Activated CD4-positive, CD25-positive, alpha-beta regulatory T cell (primary cell): ENCODE data around the gene NOP53.
"Not testable (repeated sequence)": the region's sequence is repeated elsewhere in the genome, so short reads cannot be mapped to it uniquely, and the experiment has no call there.

Source experiments
- DNase-seq, 4 experiments: peaks; one replicate each; lab custom pipeline; 2025; lab: John Stamatoyannopoulos, UW

Gene NOP53

DNA sequence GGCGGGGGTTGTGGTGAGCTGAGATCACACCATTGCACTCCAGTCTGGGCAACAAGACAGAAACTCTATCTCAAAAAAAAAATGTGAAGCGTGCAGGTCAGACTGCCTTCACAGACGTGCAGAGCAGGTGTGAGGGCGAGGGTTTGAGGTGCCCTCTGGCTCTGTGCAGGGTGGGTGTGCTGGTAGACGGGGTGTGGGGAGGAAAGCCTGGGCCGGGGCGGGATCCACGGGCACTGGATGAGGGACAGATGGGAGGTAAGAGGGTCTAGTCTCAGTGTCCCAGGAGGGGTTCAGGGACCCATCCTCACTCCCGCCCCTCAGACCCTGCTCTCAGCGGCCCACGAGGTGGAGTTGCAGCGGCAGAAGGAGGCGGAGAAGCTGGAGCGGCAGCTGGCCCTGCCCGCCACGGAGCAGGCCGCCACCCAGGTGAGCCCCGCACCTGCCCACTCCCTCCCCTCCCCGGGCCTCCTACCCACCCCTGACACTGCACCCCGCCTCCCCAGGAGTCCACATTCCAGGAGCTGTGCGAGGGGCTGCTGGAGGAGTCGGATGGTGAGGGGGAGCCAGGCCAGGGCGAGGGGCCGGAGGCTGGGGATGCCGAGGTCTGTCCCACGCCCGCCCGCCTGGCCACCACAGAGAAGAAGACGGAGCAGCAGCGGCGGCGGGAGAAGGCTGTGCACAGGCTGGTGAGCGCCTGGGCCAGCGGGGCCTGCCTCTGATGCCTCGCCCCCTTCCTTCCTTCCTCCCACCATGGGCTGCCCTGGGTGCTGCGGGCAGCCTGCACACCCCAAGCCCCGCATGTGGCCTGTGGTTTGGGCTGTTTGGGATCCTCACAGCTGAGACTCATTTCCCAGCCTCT lies 9.1 kb downstream of the NOP53 start:
- DNase-seq: no peak

GRCh38 chr19:47755065-47755761 lies 9.9 kb downstream of the NOP53 start:
- no peak for DNase-seq

- DNase-seq: no peak
These were observed 10.6 kb downstream of the NOP53 start for GRCh38 chr19:47755762-47756626.

- DNase-seq: no peak
These were observed 11.2 kb downstream of the NOP53 start for GRCh38 chr19:47756627-47756929.

DNA sequence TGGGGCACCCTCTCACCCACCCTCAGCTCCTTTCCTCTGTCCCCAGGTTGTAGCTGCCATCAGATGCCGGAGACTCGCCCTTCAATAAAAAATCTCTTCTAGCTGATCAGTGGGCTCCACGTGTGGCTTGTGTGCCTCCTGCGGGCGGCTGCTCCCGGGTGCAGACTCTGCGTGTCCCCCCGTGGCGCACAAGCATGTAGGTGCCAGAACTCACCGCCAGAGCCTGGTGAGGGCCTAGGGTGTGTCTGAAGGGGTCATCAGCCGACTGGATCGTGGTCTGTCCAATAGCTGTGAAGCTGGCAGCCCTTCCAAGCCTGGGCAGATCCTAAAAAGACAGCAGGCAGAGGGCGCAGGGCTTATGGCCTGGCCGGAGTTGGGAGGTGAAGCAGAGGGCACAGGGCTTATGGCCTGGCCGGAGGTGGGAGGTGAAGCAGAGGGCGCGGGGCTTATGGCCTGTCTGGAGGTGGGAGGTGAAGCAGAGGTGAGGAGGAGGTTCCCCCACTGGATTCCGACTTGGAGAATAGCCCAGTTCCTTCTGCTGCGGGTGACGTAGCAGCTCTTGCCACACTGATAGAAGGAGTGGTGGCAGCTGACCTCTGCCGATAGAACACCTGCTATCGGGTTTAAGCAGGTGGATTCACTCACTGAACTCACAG lies 11.7 kb downstream of the NOP53 start:
- DNase-seq: no peak

- DNase-seq: no peak
These were observed 12.5 kb downstream of the NOP53 start for GRCh38 chr19:47757617-47758442.

DNA sequence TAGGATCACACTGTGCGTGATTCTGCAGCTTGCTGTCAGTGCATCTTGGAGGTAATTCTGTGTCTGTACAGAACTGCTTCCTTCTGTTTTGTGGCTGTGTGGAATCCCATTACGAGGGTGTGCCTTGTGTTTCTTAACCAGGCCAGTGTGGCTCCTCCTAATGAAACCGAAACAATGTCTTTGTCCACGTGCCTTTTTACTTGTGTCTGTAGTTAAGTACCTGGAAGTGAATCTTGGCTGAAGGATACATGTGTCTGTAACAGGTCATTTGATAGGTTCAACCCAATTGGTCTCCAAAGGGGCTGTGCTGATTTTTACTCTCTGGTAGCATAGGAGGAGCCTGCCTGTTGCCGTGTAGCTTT lies 13.1 kb downstream of the NOP53 start:
- DNase-seq: no peak

DNA sequence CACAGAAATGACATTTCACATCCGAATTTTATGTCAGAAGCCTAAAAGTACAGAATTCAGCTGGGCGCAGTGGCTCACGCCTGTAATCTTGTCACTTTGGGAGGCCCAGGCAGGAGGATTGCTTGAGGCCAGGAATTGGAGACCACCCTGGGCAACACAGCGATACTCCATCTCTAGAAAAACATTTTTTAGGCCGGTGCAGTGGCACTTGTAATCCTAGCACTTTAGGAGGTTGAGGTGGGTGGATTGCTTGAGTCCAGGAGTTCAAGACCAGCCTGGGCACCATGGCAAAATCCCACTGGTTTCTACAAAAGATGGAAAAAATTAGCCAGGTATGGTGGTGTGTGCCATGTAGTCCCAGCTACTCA lies 15.3 kb downstream of the NOP53 start:
- DNase-seq: no peak

GRCh38 chr19:47761566-47761965 lies 16.2 kb downstream of the NOP53 start:
- DNase-seq: no peak

DNA sequence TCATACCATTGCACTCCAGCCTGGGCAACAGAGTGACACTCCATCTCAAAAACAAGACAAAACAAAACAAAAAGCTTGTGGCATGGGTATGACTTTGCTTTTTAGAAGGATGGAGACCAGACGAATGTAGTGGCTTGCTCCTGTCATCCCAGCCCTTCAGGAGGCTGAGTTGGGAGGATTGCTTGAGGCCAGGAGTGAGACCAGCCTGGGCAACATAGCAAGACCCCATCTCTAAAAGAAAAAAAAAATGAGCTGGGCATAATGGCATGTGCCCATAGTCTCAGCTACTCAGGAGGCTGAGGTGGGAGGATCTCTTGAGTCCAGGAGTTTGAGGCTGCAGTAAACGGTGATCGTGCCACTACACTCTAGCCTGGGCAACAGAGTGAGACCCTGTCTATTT lies 16.8 kb downstream of the NOP53 start:
- DNase-seq: no peak

DNA sequence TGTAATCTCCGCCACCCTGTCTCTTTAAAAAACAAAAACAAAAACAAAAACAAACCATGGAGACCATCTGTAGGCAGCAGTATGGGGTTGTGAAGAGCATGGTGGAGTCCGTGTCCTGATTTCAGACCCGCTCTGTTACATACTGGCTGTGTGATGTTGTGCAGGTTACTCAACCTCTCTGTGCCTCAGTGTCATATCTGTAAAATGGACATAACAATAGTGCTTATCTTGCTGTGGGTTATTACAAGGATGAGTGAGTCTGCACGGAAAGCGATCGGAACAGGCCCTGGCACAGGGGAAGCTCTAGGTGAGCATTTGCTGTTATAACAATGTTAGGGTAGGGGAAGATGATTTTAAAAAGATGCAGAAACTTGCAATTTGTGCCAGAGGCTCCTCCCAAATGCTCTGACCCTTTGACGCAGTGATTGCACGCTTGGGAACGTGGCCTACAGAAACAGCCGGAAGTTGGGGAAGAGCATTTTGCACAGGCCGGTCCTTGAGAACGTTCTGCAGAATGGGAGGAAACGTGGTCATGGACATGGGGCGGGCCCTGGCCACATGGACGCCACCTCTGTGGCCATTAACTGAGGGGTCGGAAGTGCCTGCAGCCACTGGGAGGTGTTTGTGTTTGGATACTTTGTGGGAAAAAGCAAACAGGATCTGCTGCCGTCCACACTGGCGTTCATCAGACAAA lies 17.4 kb downstream of the NOP53 start:
- DNase-seq: no peak

GRCh38 chr19:47764705-47765104 lies 19.4 kb downstream of the NOP53 start:
- not testable (repeated sequence) for DNase-seq

- no peak for DNase-seq
These were observed 20.4 kb downstream of the NOP53 start for GRCh38 chr19:47765523-47766358.

GRCh38 chr19:47766359-47766620 lies 20.9 kb downstream of the NOP53 start:
- DNase-seq: no peak

- DNase-seq: no peak
These were observed 21.3 kb downstream of the NOP53 start for GRCh38 chr19:47766670-47767069.

DNA sequence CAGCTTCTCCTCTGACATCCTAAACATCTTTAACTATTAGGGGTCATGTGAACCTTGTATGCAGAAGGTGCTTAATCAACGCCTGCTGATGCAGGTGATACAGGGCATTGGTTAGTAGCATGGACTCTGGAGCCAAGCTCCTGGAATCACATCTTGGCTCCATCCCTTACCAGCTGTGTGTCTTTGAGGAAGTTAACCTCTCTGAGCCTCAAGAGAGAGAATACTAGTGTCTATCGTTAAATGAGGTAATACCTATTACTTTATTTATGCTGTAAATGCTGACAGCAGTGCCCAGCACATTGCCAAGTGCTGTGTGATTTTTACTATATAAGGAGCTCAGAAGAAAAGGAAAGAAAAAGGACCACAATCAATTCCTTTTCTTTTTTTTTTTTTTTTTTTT lies 22.0 kb downstream of the NOP53 start:
- DNase-seq: no peak

DNA sequence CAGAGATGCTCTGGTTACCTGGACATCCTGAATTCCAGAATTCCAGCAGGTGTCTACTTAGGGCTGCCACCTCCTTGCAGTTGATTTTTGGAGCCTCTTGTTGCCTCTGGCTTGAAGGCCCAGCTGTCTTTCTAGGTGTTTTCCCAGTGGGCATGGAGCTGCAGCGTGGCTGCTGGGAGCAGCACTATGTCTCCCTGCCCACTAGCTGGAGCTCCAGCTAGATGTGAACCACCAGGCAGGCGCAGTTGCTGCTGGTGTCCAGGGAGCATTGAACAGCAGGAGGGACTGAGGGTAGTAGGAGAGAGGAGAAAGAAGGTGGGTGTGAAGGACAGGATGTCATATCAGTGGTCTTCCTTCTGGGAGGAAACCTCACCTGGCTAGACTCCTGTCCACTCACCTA lies 23.3 kb downstream of the NOP53 start:
- no peak for DNase-seq

DNA sequence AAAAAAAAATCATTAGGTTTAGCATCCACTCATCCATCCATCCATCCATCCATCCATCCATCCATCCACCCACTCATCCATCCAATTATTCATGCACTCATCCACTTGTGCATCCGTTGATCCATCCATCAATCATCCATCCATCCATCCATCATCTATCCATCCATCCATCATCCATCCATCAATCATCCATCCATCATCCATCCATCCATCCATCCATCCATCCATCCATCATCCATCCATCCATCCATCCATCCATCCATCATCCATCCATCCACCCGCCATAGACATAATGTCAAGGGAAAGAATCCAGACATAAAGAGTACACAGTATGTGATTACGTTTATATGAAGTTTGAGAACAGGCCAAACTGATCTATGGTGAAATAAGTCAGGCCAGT lies 24.2 kb downstream of the NOP53 start:
- DNase-seq: no peak

GRCh38 chr19:47771291-47771690 lies 25.9 kb downstream of the NOP53 start:
- not testable (repeated sequence) for DNase-seq

DNA sequence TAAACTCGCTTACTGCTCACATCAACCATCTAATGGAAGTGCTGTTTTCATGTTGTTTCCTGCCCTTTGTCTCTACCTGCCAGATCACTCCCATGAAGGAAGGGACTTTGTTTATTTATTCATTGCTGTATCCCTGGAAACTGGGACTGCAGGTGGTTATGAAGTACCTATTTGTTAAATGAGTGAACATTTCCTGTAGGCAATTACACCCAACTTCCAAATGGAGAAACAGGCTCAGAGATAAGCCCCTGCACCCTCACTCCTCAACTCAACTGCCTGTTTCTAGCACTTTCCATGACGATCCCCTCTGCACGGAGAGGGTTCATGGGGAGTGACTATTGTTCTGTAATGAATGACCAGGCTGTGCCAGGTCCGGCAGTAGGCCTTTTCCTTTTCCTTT lies 31.2 kb downstream of the NOP53 start:
- no peak for DNase-seq
